T-helper 17 cell (primary cell): Measurements from ENCODE around the gene TOMT. TPM values are rescaled to one million over a fixed set of nuclear protein-coding genes. Genes with fewer than 3 reads are reported as not detected.
A peak's percentile ranks its signal among the peaks of the same experiment; 100 is the strongest.

Experiments
- ATAC-seq: fragments of 150-1000 bp; cut with Tn5 transposase; 2 replicates; pipeline ENCODE4 v1.10.0; 2021; ENCODE audit warnings: mild to moderate bottlenecking, moderate library complexity
- DNase-seq, 3 donors: peaks; one replicate each; pipeline versions ENCODE4 v3.0.0 to v3.0.0-alpha.2; 2020 to 2021
- H3K9me3 ChIP-seq: one replicate; pipeline ENCODE4 v1.7.0; 2013; ENCODE audit warnings: low read length, mild to moderate bottlenecking; ENCODE audit not compliant: control insufficient read depth, poor library complexity, severe bottlenecking
- H3K27ac Mint-ChIP-seq: one replicate; pipeline ENCODE4 v1.8.0; 2022; ENCODE audit warnings: mild to moderate bottlenecking, moderate library complexity, mixed read lengths
- H3K27me3 Mint-ChIP-seq: one replicate; pipeline ENCODE4 v1.8.0; 2022; ENCODE audit warnings: mixed read lengths
- H3K36me3 Mint-ChIP-seq: one replicate; pipeline ENCODE4 v1.8.0; 2022; ENCODE audit warnings: low read depth, mixed read lengths
- H3K4me1 Mint-ChIP-seq: one replicate; pipeline ENCODE4 v1.8.0; 2022; ENCODE audit warnings: mild to moderate bottlenecking, mixed read lengths
- H3K4me3 Mint-ChIP-seq: one replicate; pipeline ENCODE4 v1.8.0; 2022; ENCODE audit warnings: mild to moderate bottlenecking, moderate library complexity, mixed read lengths
- total RNA-seq, 4 donors: library from RNA in 2 of 4; stranded (reverse) in 2 of 4; gene quantifications; one replicate each; pipeline ENCODE4 v1.2.3 and lab custom pipeline; 2022 to 2026

Gene TOMT
- total RNA-seq: not detected
- total RNA-seq (lab: John Stamatoyannopoulos, UW): 0 reads per million in 2 donors

DNA sequence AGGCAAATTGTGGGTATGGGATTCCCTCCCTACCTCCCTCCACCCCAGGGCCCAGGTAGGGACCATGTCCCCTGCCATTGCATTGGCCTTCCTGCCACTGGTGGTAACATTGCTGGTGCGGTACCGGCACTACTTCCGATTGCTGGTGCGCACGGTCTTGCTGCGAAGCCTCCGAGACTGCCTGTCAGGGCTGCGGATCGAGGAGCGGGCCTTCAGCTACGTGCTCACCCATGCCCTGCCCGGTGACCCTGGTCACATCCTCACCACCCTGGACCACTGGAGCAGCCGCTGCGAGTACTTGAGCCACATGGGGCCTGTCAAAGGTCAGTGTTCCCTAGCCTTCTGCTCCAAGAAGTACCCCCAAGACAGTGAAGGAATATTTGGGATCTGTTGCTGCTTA lies at the start of gene TOMT:
TOMT (plus strand) TSS at position 37 of the 400 bp plus-strand sequence; CDS start at position 65, 28 bp downstream.
- ATAC-seq (no peak), DNase-seq (no peak)
- H3K9me3 ChIP-seq: no peaks in the 10 kb centered on the region
- H3K4me3 Mint-ChIP-seq: no peak within 1 kb of the TSS
- H3K4me1 Mint-ChIP-seq: peaks cover 31% of the 10 kb centered on the region
- peaks cover 6% of the 10 kb centered on the region for H3K36me3 Mint-ChIP-seq
- no peaks in the 10 kb centered on the region for H3K27me3 Mint-ChIP-seq
- peak within 1 kb of the TSS; percentile 94 for H3K27ac Mint-ChIP-seq

DNA sequence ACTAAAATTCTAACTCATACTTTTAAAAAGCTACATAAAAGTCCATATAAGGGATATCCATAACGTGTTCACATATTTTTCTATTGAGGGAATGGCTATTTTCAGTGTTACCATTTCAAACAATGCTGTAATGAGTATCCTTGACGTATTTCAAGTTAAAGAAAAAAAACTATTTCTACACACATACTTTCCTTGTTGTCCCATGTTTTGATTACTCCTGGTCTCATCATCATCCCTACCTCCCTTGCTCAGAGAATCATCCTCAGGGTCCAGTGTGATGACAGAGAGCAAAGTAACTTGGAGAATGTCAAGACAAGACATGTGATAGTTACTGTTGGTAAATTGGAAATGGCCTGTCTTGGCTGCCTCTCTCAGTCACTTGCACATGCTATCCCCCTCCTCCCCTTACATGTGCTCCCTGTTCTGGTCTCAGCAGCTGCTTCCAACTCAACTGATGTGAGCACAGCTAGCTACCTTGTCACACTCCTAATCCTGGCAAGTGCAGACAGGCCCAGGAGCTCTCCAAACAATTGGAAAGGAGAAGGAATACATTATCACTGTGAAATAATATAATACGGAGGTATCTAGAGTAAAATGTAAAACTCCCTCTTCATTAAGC lies 47.2 kb upstream of the TOMT start:
- H3K4me3 Mint-ChIP-seq: no peak overlapping the region
- no peaks in the 10 kb centered on the region for H3K27me3 Mint-ChIP-seq
- H3K27ac Mint-ChIP-seq: peak overlapping the region; percentile 34
- peaks cover 7% of the 10 kb centered on the region for H3K4me1 Mint-ChIP-seq
- ATAC-seq (no peak), DNase-seq (no peak)
- no peaks in the 10 kb centered on the region for H3K9me3 ChIP-seq
- H3K36me3 Mint-ChIP-seq: peaks cover 4% of the 10 kb centered on the region

DNA sequence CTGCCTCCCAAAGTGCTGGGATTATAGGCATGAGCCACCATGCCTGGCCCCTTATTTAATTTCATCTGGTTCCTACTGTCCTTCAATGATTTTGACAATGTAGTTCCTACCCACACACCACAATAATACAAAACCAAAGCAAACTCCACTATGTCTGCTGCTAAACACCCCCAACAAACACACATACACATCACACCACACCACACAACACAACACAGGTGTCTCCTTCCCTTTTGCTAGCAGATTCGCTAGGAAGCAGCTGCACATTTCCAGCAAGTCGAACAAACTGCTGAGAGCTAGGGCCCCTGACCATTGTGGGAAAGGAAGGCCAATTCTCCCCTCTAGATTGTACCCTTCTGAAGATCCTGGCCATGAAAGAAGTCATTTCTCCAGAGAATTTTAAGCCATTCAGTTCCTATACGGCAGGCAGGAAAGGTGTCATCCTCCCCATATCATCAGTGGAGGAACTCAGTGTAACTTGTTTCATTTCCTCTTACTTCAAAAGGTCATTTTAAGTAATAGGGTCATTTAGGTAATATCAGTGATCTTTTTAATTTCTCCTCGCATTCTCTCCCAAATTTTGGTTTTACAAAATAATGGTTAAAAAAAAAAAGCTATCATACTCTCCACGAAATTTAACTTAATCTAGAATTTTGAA lies 43.9 kb upstream of the TOMT start:
- Mint-ChIP-seq H3K4me1 (peaks cover 6% of the 10 kb centered on the region), H3K27me3 (no peaks in the 10 kb centered on the region), H3K36me3 (peaks cover 5% of the 10 kb centered on the region), H3K27ac (no peak overlapping the region), H3K4me3 (no peak overlapping the region)
- H3K9me3 ChIP-seq: no peaks in the 10 kb centered on the region
- DNase-seq: no peak
- no peak for ATAC-seq

GRCh38 chr11:72066855-72067254 lies 38.9 kb upstream of the TOMT start:
- ATAC-seq (no peak), DNase-seq (no peak)
- Mint-ChIP-seq H3K27ac (no peak overlapping the region), H3K4me1 (peaks cover 22% of the 10 kb centered on the region), H3K4me3 (no peak overlapping the region), H3K36me3 (peaks cover 10% of the 10 kb centered on the region), H3K27me3 (no peaks in the 10 kb centered on the region)
- H3K9me3 ChIP-seq: no peaks in the 10 kb centered on the region

DNA sequence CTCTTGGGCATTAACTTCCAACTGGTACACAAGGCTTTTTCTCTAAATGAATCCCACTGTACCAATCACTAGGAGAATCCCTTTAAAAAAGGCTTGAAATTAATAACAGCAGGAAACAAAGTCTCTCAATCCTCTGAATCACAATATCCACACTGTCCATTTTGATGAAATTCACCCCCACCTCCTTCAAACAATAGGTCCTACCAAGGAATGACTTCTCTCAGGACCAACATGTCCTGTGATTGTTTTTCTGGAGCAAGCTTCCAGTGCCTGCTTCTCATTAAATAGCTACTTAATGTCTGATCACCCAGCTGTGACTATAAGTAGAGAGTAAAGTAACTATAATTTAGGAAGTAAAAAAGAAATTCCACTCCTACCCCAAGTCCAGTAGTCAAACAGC lies 38.5 kb upstream of the TOMT start:
- ATAC-seq (no peak), DNase-seq (no peak)
- Mint-ChIP-seq H3K27ac (no peak overlapping the region), H3K4me1 (peaks cover 24% of the 10 kb centered on the region), H3K4me3 (no peak overlapping the region), H3K27me3 (no peaks in the 10 kb centered on the region), H3K36me3 (peaks cover 9% of the 10 kb centered on the region)
- H3K9me3 ChIP-seq: no peaks in the 10 kb centered on the region

- no peak overlapping the region for H3K27ac Mint-ChIP-seq
- ATAC-seq: no peak
- peaks cover 28% of the 10 kb centered on the region for H3K4me1 Mint-ChIP-seq
- DNase-seq: no peak
- no peaks in the 10 kb centered on the region for H3K9me3 ChIP-seq
- no peak overlapping the region for H3K4me3 Mint-ChIP-seq
- H3K36me3 Mint-ChIP-seq: peaks cover 9% of the 10 kb centered on the region
- H3K27me3 Mint-ChIP-seq: no peaks in the 10 kb centered on the region
Measured at GRCh38 chr11:72067676-72068075, 38.0 kb upstream of the TOMT start.

DNA sequence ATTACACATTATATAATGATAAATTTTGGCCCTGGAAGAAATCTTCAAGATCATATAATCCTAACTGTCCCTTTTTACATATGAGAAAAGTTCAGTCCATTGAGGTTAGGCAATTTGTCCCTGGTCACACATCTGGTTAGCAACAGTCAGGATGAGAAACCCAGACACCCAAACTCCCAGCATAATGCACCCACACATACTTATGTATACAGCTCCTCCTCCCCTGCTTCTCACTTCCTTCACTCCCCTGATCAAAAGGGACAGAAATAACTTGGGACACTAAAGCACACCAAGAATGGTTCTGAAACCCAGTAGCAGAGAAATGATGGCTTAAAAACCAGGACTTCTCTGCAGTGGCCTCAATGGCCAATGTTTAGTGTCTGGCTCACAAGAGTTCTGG lies 36.5 kb upstream of the TOMT start:
- ATAC-seq (no peak), DNase-seq (no peak)
- H3K4me1 Mint-ChIP-seq: peaks cover 32% of the 10 kb centered on the region
- peaks cover 9% of the 10 kb centered on the region for H3K36me3 Mint-ChIP-seq
- no peak overlapping the region for H3K27ac Mint-ChIP-seq
- H3K4me3 Mint-ChIP-seq: no peak overlapping the region
- no peaks in the 10 kb centered on the region for H3K9me3 ChIP-seq
- H3K27me3 Mint-ChIP-seq: no peaks in the 10 kb centered on the region

- peaks cover 32% of the 10 kb centered on the region for H3K4me1 Mint-ChIP-seq
- peak overlapping the region; percentile 12 for H3K4me3 Mint-ChIP-seq
- peak overlapping the region; percentile 51 for H3K27ac Mint-ChIP-seq
- DNase-seq (no peak), ATAC-seq (peak; percentile 44)
- no peaks in the 10 kb centered on the region for H3K9me3 ChIP-seq
- no peaks in the 10 kb centered on the region for H3K27me3 Mint-ChIP-seq
- H3K36me3 Mint-ChIP-seq: peaks cover 9% of the 10 kb centered on the region
Measured at GRCh38 chr11:72069787-72070251, 35.9 kb upstream of the TOMT start.

DNA sequence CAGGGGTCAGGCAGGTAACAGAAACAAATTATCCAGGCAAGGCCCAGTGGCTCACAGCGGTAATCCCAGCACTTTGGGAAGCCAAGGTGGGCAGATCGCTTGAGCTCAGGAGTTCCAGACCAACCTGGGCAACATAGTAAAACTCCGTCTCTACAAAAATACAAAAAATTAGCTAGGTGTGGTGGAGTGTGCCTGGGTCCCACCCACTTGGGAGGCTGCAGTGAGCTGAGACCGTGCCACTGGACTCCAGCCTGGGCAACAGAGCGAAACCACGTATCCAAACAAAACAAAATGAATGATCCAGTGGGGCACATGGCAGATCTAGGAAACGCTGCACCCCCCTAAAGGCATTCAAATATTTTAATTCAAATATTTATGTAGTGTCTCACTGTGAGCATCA lies 35.2 kb upstream of the TOMT start:
- H3K4me3 Mint-ChIP-seq: no peak overlapping the region
- H3K27me3 Mint-ChIP-seq: no peaks in the 10 kb centered on the region
- ATAC-seq (no peak), DNase-seq (no peak)
- H3K36me3 Mint-ChIP-seq: peaks cover 9% of the 10 kb centered on the region
- no peaks in the 10 kb centered on the region for H3K9me3 ChIP-seq
- peak overlapping the region; percentile 51 for H3K27ac Mint-ChIP-seq
- peaks cover 32% of the 10 kb centered on the region for H3K4me1 Mint-ChIP-seq

GRCh38 chr11:72072348-72072747 lies 33.4 kb upstream of the TOMT start:
- H3K27me3 Mint-ChIP-seq: no peaks in the 10 kb centered on the region
- no peak overlapping the region for H3K4me3 Mint-ChIP-seq
- DNase-seq (no peak), ATAC-seq (no peak)
- H3K9me3 ChIP-seq: no peaks in the 10 kb centered on the region
- peaks cover 33% of the 10 kb centered on the region for H3K4me1 Mint-ChIP-seq
- peaks cover 7% of the 10 kb centered on the region for H3K36me3 Mint-ChIP-seq
- no peak overlapping the region for H3K27ac Mint-ChIP-seq

DNA sequence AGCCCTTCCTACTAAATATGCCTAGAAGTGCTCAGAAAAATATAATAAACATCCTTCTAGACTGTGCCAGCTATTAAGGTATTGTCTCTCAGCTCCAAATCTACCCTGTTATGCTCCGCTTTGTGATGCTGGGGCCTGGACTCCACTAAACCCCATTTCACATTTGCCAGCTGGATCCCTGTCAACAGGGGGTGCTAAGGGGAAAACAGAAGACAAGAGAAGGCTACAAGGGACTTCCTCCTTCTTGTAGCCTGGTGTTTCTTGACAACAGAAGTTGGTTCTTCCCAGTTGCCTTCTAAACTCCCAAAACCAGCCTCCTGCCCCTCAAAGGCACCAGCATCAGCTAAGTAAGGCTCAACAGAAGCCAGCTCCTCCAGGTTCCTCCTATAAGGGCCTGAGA lies 30.6 kb upstream of the TOMT start:
- Mint-ChIP-seq H3K4me3 (no peak overlapping the region), H3K4me1 (peaks cover 36% of the 10 kb centered on the region), H3K36me3 (no peaks in the 10 kb centered on the region), H3K27me3 (no peaks in the 10 kb centered on the region), H3K27ac (peak overlapping the region; percentile 62)
- ATAC-seq (no peak), DNase-seq (no peak)
- no peaks in the 10 kb centered on the region for H3K9me3 ChIP-seq

- no peak for ATAC-seq
- H3K27me3 Mint-ChIP-seq: no peaks in the 10 kb centered on the region
- H3K4me1 Mint-ChIP-seq: peaks cover 38% of the 10 kb centered on the region
- DNase-seq: no peak
- no peak overlapping the region for H3K4me3 Mint-ChIP-seq
- H3K27ac Mint-ChIP-seq: peak overlapping the region; percentile 62
- H3K9me3 ChIP-seq: no peaks in the 10 kb centered on the region
- H3K36me3 Mint-ChIP-seq: no peaks in the 10 kb centered on the region
Measured at GRCh38 chr11:72075756-72076155, 30.0 kb upstream of the TOMT start.

DNA sequence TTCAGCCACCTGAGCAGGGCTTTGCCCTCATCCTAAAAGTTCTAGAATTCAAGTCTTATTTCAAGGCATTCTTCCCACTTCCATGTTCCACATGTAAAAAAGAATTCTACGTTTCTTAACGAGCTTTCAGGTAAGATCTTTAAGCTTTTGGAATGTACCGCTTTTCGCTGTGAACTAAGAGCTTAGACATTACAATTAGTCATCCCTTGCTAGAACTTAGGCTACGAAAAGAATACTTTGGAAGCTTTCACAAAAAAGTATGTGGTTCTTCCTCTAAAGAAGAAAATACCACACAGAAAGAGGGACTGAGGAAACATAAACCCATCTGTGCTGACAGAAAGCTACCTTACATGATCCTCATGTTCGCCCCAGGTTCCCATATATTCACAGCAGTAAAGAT lies 27.2 kb upstream of the TOMT start:
- H3K27ac Mint-ChIP-seq: peak overlapping the region; percentile 97
- ATAC-seq (no peak), DNase-seq (no peak)
- no peaks in the 10 kb centered on the region for H3K27me3 Mint-ChIP-seq
- H3K4me1 Mint-ChIP-seq: peaks cover 44% of the 10 kb centered on the region
- no peaks in the 10 kb centered on the region for H3K9me3 ChIP-seq
- no peaks in the 10 kb centered on the region for H3K36me3 Mint-ChIP-seq
- peak overlapping the region; percentile 75 for H3K4me3 Mint-ChIP-seq

DNA sequence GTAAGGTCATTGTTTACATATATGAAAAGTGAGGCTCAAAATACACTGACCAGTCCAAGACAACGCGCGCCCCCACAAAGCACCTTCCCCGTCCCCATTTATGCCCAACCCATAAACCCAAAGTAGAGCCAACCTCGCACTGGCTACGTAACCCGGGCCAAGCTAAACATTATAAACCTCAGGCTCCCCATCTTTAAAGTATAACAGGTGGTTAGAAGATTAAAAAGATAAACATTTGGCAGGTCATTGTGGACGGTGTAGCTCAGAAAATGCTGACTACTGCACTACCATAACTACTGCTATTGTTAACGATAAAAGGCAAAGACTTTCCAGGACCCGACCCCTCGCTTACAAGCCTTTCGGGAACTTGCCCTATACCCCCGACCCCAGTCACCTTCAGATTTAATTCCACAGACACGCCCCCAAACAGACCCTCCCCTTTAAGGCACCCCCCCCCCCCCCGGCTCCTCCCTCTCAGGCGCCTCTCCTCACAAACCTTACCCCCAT lies 25.9 kb upstream of the TOMT start:
- no peaks in the 10 kb centered on the region for H3K27me3 Mint-ChIP-seq
- H3K9me3 ChIP-seq: no peaks in the 10 kb centered on the region
- H3K27ac Mint-ChIP-seq: peak overlapping the region; percentile 97
- peaks cover 47% of the 10 kb centered on the region for H3K4me1 Mint-ChIP-seq
- ATAC-seq (peak; percentile 29), DNase-seq (peak in 1 of 3 donors; percentile 18)
- no peaks in the 10 kb centered on the region for H3K36me3 Mint-ChIP-seq
- peak overlapping the region; percentile 100 for H3K4me3 Mint-ChIP-seq
